Activated T-cell treated with anti-CD3 and anti-CD28 coated beads, Interleukin-2, amount 50 U/mL, for 24 hours (primary cell): ENCODE data around the gene RCSD1.

Source experiments
- DNase-seq: peaks from one replicate; pipeline ENCODE4 v3.0.0-alpha.2; 2020
- H3K27ac Mint-ChIP-seq: 2 replicates; pipeline ENCODE4 v1.8.0; 2020; ENCODE audit warnings: mild to moderate bottlenecking, mixed read lengths
- H3K27me3 Mint-ChIP-seq: 2 replicates; pipeline ENCODE4 v1.8.0; 2020; ENCODE audit warnings: mixed read lengths
- H3K36me3 Mint-ChIP-seq: 2 replicates; pipeline ENCODE4 v1.8.0; 2020; ENCODE audit warnings: low read depth, mixed read lengths
- H3K4me1 Mint-ChIP-seq: 2 replicates; pipeline ENCODE4 v1.8.0; 2020; ENCODE audit warnings: low read depth, mixed read lengths
- H3K4me3 Mint-ChIP-seq: 2 replicates; pipeline ENCODE4 v1.8.0; 2020; ENCODE audit warnings: mild to moderate bottlenecking, moderate library complexity, mixed read lengths
- H3K9me3 Mint-ChIP-seq: 2 replicates; pipeline ENCODE4 v1.8.0; 2020; ENCODE audit warnings: mixed read lengths

The RCSD1 gene

GRCh38 chr1:167643441-167643840 lies 13.4 kb downstream of the RCSD1 start:
- DNase-seq: peak; percentile 21
- H3K4me3 Mint-ChIP-seq: no peak overlapping the region
- H3K36me3 Mint-ChIP-seq: peaks cover 65% of the 10 kb centered on the region
- H3K27me3 Mint-ChIP-seq: no peaks in the 10 kb centered on the region
- no peaks in the 10 kb centered on the region for H3K9me3 Mint-ChIP-seq
- peak overlapping the region; percentile 74 for H3K27ac Mint-ChIP-seq
- peaks cover 80% of the 10 kb centered on the region for H3K4me1 Mint-ChIP-seq

- H3K9me3 Mint-ChIP-seq: no peaks in the 10 kb centered on the region
- DNase-seq: no peak
- peaks cover 83% of the 10 kb centered on the region for H3K4me1 Mint-ChIP-seq
- H3K27me3 Mint-ChIP-seq: no peaks in the 10 kb centered on the region
- peaks cover 58% of the 10 kb centered on the region for H3K36me3 Mint-ChIP-seq
- no peak overlapping the region for H3K4me3 Mint-ChIP-seq
- H3K27ac Mint-ChIP-seq: peak overlapping the region; percentile 28
Observed at GRCh38 chr1:167644551-167644950, 14.5 kb downstream of the RCSD1 start.

- Mint-ChIP-seq H3K27me3 (no peaks in the 10 kb centered on the region), H3K27ac (peak overlapping the region; percentile 28), H3K4me3 (no peak overlapping the region), H3K4me1 (peaks cover 84% of the 10 kb centered on the region), H3K9me3 (no peaks in the 10 kb centered on the region), H3K36me3 (peaks cover 52% of the 10 kb centered on the region)
- no peak for DNase-seq
Observed at GRCh38 chr1:167645140-167645541, 15.1 kb downstream of the RCSD1 start.

- Mint-ChIP-seq H3K27me3 (no peaks in the 10 kb centered on the region), H3K27ac (peak overlapping the region; percentile 26), H3K36me3 (peaks cover 49% of the 10 kb centered on the region), H3K4me1 (peaks cover 84% of the 10 kb centered on the region), H3K4me3 (no peak overlapping the region), H3K9me3 (no peaks in the 10 kb centered on the region)
- peak; percentile 25 for DNase-seq
Observed at GRCh38 chr1:167645625-167646414, 15.8 kb downstream of the RCSD1 start.

- H3K36me3 Mint-ChIP-seq: peaks cover 34% of the 10 kb centered on the region
- H3K9me3 Mint-ChIP-seq: no peaks in the 10 kb centered on the region
- H3K4me3 Mint-ChIP-seq: no peak overlapping the region
Observed at GRCh38 chr1:167648252-167648849, 18.3 kb downstream of the RCSD1 start.

GRCh38 chr1:167648978-167649744 lies 19.1 kb downstream of the RCSD1 start:
- Mint-ChIP-seq H3K4me3 (no peak overlapping the region), H3K36me3 (peaks cover 28% of the 10 kb centered on the region), H3K27me3 (no peaks in the 10 kb centered on the region), H3K9me3 (no peaks in the 10 kb centered on the region), H3K27ac (peak overlapping the region; percentile 83), H3K4me1 (peaks cover 81% of the 10 kb centered on the region)
- DNase-seq: no peak

More at GRCh38 chr1:167648252-167648849, 18.3 kb downstream of the RCSD1 start:
- H3K27me3 Mint-ChIP-seq: no peaks in the 10 kb centered on the region
- no peak for DNase-seq
- peaks cover 81% of the 10 kb centered on the region for H3K4me1 Mint-ChIP-seq
- H3K27ac Mint-ChIP-seq: peak overlapping the region; percentile 83

- Mint-ChIP-seq H3K9me3 (no peaks in the 10 kb centered on the region), H3K27me3 (no peaks in the 10 kb centered on the region), H3K27ac (peak overlapping the region; percentile 83), H3K36me3 (peaks cover 31% of the 10 kb centered on the region), H3K4me3 (peak overlapping the region; percentile 6), H3K4me1 (peaks cover 81% of the 10 kb centered on the region)
- DNase-seq: peak; percentile 45
Observed at GRCh38 chr1:167650269-167651160, 20.5 kb downstream of the RCSD1 start.

- Mint-ChIP-seq H3K27ac (peak overlapping the region; percentile 83), H3K4me1 (peaks cover 78% of the 10 kb centered on the region), H3K27me3 (no peaks in the 10 kb centered on the region), H3K4me3 (no peak overlapping the region), H3K9me3 (no peaks in the 10 kb centered on the region), H3K36me3 (peaks cover 29% of the 10 kb centered on the region)
- no peak for DNase-seq
Observed at GRCh38 chr1:167651161-167651693, 21.2 kb downstream of the RCSD1 start.

- Mint-ChIP-seq H3K27me3 (no peaks in the 10 kb centered on the region), H3K4me1 (peaks cover 90% of the 10 kb centered on the region), H3K9me3 (no peaks in the 10 kb centered on the region), H3K36me3 (peaks cover 38% of the 10 kb centered on the region), H3K27ac (peak overlapping the region; percentile 19), H3K4me3 (no peak overlapping the region)
- no peak for DNase-seq
Observed at GRCh38 chr1:167654975-167655575, 25.0 kb downstream of the RCSD1 start.

GRCh38 chr1:167656657-167657056 lies 26.6 kb downstream of the RCSD1 start:
- Mint-ChIP-seq H3K27ac (peak overlapping the region; percentile 73), H3K4me3 (no peak overlapping the region), H3K36me3 (peaks cover 44% of the 10 kb centered on the region), H3K4me1 (peaks cover 90% of the 10 kb centered on the region), H3K9me3 (no peaks in the 10 kb centered on the region), H3K27me3 (no peaks in the 10 kb centered on the region)
- DNase-seq: no peak

GRCh38 chr1:167658574-167659328 lies 28.7 kb downstream of the RCSD1 start:
- H3K36me3 Mint-ChIP-seq: peaks cover 53% of the 10 kb centered on the region
- H3K4me3 Mint-ChIP-seq: no peak overlapping the region
- peaks cover 92% of the 10 kb centered on the region for H3K4me1 Mint-ChIP-seq
- no peaks in the 10 kb centered on the region for H3K9me3 Mint-ChIP-seq
- DNase-seq: no peak
- H3K27me3 Mint-ChIP-seq: no peaks in the 10 kb centered on the region
- H3K27ac Mint-ChIP-seq: peak overlapping the region; percentile 70

- Mint-ChIP-seq H3K4me1 (peaks cover 89% of the 10 kb centered on the region), H3K4me3 (no peak overlapping the region), H3K27ac (peak overlapping the region; percentile 70), H3K36me3 (peaks cover 54% of the 10 kb centered on the region), H3K9me3 (no peaks in the 10 kb centered on the region), H3K27me3 (no peaks in the 10 kb centered on the region)
- DNase-seq: no peak
Observed at GRCh38 chr1:167659450-167659849, 29.4 kb downstream of the RCSD1 start.

GRCh38 chr1:167659881-167660280 lies 29.8 kb downstream of the RCSD1 start:
- Mint-ChIP-seq H3K9me3 (no peaks in the 10 kb centered on the region), H3K4me3 (no peak overlapping the region), H3K27ac (peak overlapping the region; percentile 70), H3K4me1 (peaks cover 88% of the 10 kb centered on the region), H3K36me3 (peaks cover 55% of the 10 kb centered on the region), H3K27me3 (no peaks in the 10 kb centered on the region)
- DNase-seq: no peak
